ENCODE data around the gene IQSEC1.

Gene IQSEC1

DNA sequence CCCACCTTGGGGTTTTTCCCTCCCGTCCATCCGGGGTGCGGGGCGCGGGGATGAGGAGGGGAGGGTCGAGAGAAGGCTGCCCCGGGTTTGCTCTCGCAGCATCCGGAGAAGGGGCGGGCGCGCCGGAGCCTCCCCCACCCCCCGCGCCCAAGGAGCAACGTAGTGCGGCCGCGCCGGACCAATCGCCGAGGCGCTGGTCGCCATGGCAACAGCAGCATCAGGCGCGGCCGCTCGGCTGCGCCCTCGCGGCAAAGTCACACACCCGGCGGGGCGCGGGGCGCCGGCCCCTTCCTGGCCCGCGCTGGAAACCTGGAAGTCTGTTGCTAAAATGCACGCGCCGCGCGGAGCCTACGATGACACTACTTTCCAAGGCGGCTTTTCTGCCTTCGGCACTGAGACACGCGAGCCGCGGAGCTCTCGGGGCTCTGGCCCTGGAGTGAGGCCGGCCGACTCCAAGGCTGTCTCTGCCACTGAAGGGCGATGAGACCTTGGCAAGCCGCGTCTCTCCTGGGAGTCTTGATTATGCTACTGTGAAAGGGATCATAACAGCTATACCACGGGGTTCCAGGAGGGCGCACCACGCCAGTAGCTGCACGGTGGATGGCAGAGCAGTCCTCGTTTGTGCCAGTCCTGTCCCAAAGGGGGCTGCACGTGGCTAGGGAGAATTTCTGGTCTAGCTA, at the start of gene IQSEC1:
IQSEC1 (minus strand) TSS at position 104 of the 680 bp plus-strand sequence. CDS start 415 bp downstream, outside the sequence.
- H3K4me1 ChIP-seq (ENCODE audit: control insufficient read depth, insufficient read depth, low read length), result peaks cover 13% of the 10 kb centered on the region; the same call in 1 of the 2 replicates
- peak within 1 kb of the TSS; percentile 55 for H3K4me3 ChIP-seq (ENCODE audit: low read depth, low read length)

DNA sequence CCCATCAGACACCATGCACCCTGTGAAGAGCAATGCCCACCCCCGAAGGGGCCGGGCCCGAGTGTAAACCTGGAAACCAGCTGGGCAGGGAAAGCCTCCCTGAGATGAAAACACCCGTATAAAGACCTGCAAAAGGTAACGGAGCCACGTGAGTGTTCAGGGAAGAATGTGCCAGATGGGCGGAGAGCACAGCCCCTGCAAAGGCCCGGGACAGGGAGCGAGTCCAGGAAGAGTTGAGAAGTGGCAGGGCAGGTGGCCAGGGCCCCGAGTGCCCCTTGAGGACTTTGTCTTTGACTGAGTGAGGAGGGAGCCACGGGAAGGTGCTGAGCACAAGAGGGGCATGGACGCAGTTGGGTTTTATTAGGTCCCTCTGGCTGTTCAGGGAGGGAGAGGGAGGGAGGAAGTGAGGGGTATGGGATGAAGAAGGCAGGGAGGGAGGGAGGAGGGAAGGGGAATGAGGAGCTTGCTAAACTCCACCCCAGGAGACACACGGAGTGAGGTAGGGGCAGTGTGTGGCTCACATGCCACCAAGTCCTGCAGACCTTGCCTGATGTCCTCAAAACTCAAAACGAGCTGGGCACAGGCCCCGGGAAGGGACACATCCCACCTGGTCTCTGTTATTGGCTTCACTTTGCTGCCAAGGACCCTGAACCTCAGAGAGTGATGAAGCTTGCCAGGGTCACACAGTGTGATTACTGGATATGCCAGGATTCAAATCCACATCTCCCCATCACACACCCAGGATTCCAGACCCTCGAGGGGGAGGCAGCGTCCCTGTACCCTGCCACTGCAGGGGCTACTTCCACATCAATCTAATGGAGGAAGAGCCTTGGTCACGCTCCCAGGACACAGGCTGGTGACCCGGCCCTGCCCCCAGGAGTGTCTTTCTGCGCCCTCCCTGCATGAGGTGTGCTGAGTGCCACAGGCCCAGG, 49.1 kb upstream of the IQSEC1 start:
- H3K9me3 ChIP-seq (ENCODE audit: control insufficient read depth, insufficient read depth, low read depth, low read length), result no peaks in the 10 kb centered on the region
- H3K4me1 ChIP-seq (ENCODE audit: control insufficient read depth, insufficient read depth, low read length), result no peaks in the 10 kb centered on the region; the same call in 1 of the 2 replicates
- H3K4me3 ChIP-seq (ENCODE audit: low read depth, low read length), result no peak overlapping the region
- no peak overlapping the region for H3K27ac ChIP-seq (ENCODE audit: low read depth, low read length)
- H3K27me3 ChIP-seq (ENCODE audit: control insufficient read depth, insufficient read depth, low read length), result no peaks in the 10 kb centered on the region
- no peak overlapping the region for H3K9ac ChIP-seq (ENCODE audit: low read length)
- no peaks in the 10 kb centered on the region for H3K36me3 ChIP-seq (ENCODE audit: control insufficient read depth, insufficient read depth, low read length)

More for the DNA sequence above, at the start of gene IQSEC1:
- Histone ChIP-seq H3K27ac (ENCODE audit: low read depth, low read length) (no peak within 1 kb of the TSS), H3K36me3 (ENCODE audit: control insufficient read depth, insufficient read depth, low read length) (no peaks in the 10 kb centered on the region), H3K9me3 (ENCODE audit: control insufficient read depth, insufficient read depth, low read depth, low read length) (no peaks in the 10 kb centered on the region), H3K9ac (ENCODE audit: low read length) (no peak within 1 kb of the TSS), H3K27me3 (ENCODE audit: control insufficient read depth, insufficient read depth, low read length) (peaks cover 56% of the 10 kb centered on the region)

DNA sequence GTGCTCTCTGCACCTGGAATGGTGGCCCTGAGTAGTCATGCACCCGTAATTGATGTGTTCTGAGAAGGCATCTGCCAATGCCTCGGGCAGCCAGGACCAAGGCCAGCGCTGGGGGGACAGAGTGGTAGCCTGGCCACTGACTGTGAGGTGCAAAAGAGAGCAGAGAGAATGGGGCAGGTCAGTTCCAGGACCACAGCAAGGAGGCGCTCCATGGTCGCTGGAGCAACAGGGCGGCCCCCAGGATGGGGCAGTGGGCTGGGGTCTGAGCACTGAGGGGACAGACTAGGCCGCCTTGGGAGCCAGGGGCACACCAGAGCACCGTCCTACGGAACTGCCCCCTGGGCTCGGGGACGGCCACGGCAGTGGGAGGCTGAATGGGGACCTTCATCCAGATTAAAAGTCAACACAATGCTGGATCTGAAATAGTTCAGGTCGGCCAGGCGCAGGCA, 48.3 kb upstream of the IQSEC1 start:
- H3K27ac ChIP-seq (ENCODE audit: low read depth, low read length), result no peak overlapping the region
- no peak overlapping the region for H3K4me3 ChIP-seq (ENCODE audit: low read depth, low read length)
- H3K27me3 ChIP-seq (ENCODE audit: control insufficient read depth, insufficient read depth, low read length), result no peaks in the 10 kb centered on the region
- H3K4me1 ChIP-seq (ENCODE audit: control insufficient read depth, insufficient read depth, low read length), result no peaks in the 10 kb centered on the region; the same call in 1 of the 2 replicates
- H3K9me3 ChIP-seq (ENCODE audit: control insufficient read depth, insufficient read depth, low read depth, low read length), result no peaks in the 10 kb centered on the region
- H3K9ac ChIP-seq (ENCODE audit: low read length), result no peak overlapping the region
- H3K36me3 ChIP-seq (ENCODE audit: control insufficient read depth, insufficient read depth, low read length), result no peaks in the 10 kb centered on the region

DNA sequence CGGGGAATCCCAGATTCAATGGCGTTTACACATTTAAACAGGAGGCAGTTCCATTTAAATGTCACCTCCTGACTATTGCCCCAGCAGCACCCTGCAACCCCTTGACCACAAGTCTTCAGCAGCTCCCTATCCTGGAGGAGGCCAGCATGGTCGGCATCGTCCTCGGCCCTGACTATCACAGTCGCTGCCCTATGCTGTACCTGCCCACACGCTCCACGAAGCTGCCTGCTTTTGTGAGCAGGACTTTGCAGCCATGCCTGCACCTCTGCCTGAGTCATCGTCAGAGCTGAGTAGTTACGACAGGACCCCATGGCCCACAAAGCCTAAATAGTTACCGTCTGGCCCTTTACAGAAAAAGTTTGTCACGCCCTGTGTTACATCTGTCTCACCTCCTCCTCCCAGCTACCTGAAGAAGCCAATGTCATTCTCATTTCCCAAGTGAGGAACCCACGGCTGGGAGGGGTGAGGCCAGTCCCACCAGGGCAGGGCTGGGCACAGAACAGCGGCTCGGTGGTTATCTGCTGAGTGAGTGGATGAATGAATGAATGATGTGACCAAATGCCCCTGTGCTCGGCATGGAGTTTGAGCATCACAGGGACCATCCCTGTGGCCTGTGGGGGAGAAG, 47.8 kb upstream of the IQSEC1 start:
- Histone ChIP-seq H3K27me3 (ENCODE audit: control insufficient read depth, insufficient read depth, low read length) (no peaks in the 10 kb centered on the region), H3K27ac (ENCODE audit: low read depth, low read length) (no peak overlapping the region)

DNA sequence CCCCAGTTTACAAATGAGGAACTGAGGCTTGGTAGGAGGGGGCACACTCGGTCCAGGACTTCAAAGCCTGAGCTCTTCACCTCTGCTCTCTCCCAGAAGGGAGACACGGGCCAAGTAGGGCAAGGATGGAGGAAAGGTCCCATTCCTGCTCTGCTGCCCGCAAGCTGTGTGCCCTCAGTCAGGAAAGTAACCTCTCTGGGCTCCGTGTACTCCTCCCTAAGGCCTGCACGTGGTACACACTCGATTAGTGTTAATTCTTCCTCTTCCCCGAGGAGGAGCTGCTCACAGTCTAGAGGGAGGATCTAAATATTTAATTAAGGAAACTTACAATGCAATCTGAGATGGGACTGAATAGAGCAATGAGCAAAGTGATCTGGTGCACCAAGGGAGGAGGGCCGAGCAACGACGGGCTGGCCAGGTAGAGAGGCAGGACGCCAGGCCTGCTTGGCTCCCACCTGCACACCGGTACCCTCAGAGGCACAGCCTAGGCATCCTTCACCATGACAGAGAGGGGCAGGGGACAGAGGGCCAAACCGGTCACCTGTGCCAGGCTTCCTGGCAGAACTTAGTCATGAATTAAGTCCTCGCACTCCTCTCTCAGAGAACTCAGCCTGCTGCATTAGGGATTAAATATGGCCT, 47.2 kb upstream of the IQSEC1 start:
- H3K9me3 ChIP-seq (ENCODE audit: control insufficient read depth, insufficient read depth, low read depth, low read length), result no peaks in the 10 kb centered on the region
- H3K27me3 ChIP-seq (ENCODE audit: control insufficient read depth, insufficient read depth, low read length), result no peaks in the 10 kb centered on the region
- no peak overlapping the region for H3K27ac ChIP-seq (ENCODE audit: low read depth, low read length)
- no peaks in the 10 kb centered on the region; the same call in 1 of the 2 replicates for H3K4me1 ChIP-seq (ENCODE audit: control insufficient read depth, insufficient read depth, low read length)
- no peak overlapping the region for H3K9ac ChIP-seq (ENCODE audit: low read length)
- no peak overlapping the region for H3K4me3 ChIP-seq (ENCODE audit: low read depth, low read length)
- no peaks in the 10 kb centered on the region for H3K36me3 ChIP-seq (ENCODE audit: control insufficient read depth, insufficient read depth, low read length)

More for the DNA sequence above, 47.8 kb upstream of the IQSEC1 start:
- H3K4me3 ChIP-seq (ENCODE audit: low read depth, low read length), result no peak overlapping the region
- no peaks in the 10 kb centered on the region for H3K9me3 ChIP-seq (ENCODE audit: control insufficient read depth, insufficient read depth, low read depth, low read length)
- no peak overlapping the region for H3K9ac ChIP-seq (ENCODE audit: low read length)
- H3K4me1 ChIP-seq (ENCODE audit: control insufficient read depth, insufficient read depth, low read length), result no peaks in the 10 kb centered on the region; the same call in 1 of the 2 replicates
- H3K36me3 ChIP-seq (ENCODE audit: control insufficient read depth, insufficient read depth, low read length), result no peaks in the 10 kb centered on the region

DNA sequence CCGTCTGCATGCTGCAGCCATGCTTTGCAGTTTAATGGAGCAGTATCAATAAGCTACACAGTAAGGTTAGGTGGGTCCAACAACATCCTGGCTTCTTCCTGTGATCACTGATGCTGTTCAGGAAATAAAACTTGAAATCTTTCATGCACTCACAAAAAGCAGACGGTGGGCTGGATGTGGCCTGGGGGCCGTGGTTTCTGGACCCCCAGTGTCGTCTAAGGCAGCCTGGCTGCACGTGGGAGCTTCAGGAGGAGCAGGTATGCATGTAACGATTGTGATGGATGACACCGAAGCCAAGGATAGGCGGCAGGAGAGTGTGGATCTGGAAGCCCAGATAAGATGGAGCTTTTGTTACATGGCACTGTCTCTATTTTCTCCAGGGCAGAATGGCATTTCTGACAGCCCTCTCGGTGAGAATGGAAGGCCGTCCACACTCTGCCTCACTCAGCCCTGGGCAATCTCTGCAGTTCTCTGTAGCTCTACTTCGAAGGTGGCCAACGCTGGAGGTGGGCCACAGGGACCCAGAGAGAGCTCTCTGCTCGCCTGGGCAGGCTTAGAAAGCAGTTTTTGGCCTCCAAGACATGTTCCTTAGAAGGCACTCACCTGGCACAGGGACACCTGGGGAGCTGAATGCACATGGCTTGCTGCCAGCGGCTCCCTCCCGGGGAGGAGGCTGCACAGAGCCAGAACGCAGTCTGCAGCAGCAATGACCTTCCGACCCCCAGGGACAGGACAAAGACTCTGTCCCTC, 46.4 kb upstream of the IQSEC1 start:
- H3K27me3 ChIP-seq (ENCODE audit: control insufficient read depth, insufficient read depth, low read length), result no peaks in the 10 kb centered on the region
- H3K4me3 ChIP-seq (ENCODE audit: low read depth, low read length), result no peak overlapping the region
- H3K4me1 ChIP-seq (ENCODE audit: control insufficient read depth, insufficient read depth, low read length), result peaks cover 3% of the 10 kb centered on the region; the same call in 1 of the 2 replicates
- no peaks in the 10 kb centered on the region for H3K36me3 ChIP-seq (ENCODE audit: control insufficient read depth, insufficient read depth, low read length)
- H3K9ac ChIP-seq (ENCODE audit: low read length), result no peak overlapping the region
- H3K9me3 ChIP-seq (ENCODE audit: control insufficient read depth, insufficient read depth, low read depth, low read length), result no peaks in the 10 kb centered on the region
- H3K27ac ChIP-seq (ENCODE audit: low read depth, low read length), result no peak overlapping the region

DNA sequence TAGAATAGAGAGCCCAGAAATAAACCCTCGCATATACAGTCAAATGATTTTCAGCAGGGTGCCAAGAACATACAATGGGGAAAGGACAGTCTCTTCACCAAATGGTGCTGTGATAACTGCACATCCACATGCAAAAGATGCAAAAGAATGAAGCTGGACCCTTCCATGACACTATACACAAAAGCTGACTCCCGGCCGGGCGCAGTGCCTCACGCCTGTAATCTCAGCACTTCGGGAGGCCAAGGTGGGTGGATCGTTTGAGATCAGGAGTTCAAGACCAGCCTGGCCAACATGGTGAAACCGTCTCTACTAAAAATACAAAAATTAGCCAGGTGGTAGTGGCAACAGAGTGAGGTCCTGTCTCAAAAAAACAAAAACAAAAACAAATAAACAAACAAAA, 43.2 kb upstream of the IQSEC1 start:
- no peak overlapping the region for H3K9ac ChIP-seq (ENCODE audit: low read length)
- no peak overlapping the region for H3K4me3 ChIP-seq (ENCODE audit: low read depth, low read length)
- no peak overlapping the region for H3K27ac ChIP-seq (ENCODE audit: low read depth, low read length)
- no peaks in the 10 kb centered on the region for H3K9me3 ChIP-seq (ENCODE audit: control insufficient read depth, insufficient read depth, low read depth, low read length)
- no peaks in the 10 kb centered on the region for H3K27me3 ChIP-seq (ENCODE audit: control insufficient read depth, insufficient read depth, low read length)
- peaks cover 6% of the 10 kb centered on the region; the same call in 1 of the 2 replicates for H3K4me1 ChIP-seq (ENCODE audit: control insufficient read depth, insufficient read depth, low read length)
- no peaks in the 10 kb centered on the region for H3K36me3 ChIP-seq (ENCODE audit: control insufficient read depth, insufficient read depth, low read length)

DNA sequence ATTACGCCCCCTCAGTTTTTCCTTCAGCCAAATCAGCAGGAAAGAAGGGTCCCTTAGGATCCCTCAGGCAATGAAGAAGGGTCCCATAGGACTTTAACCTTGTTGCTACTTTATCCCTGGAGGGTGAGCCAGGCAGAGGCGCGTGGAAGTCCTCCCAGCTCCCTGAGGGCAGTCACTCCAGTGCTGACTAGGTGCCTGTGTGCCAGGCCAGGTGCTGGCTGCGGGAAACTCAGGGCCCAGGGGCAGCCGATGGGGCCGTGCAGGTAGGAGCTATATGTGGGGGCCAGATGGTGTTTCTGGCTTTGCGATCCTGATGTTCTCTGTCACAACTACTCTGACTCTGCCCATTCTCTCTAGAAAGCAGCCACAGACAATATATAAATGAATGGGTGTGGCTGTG, 42.8 kb upstream of the IQSEC1 start:
- Histone ChIP-seq H3K4me3 (ENCODE audit: low read depth, low read length) (no peak overlapping the region), H3K9ac (ENCODE audit: low read length) (no peak overlapping the region), H3K27ac (ENCODE audit: low read depth, low read length) (no peak overlapping the region), H3K9me3 (ENCODE audit: control insufficient read depth, insufficient read depth, low read depth, low read length) (no peaks in the 10 kb centered on the region), H3K27me3 (ENCODE audit: control insufficient read depth, insufficient read depth, low read length) (no peaks in the 10 kb centered on the region), H3K36me3 (ENCODE audit: control insufficient read depth, insufficient read depth, low read length) (no peaks in the 10 kb centered on the region), H3K4me1 (ENCODE audit: control insufficient read depth, insufficient read depth, low read length) (peaks cover 10% of the 10 kb centered on the region; the same call in 1 of the 2 replicates)

DNA sequence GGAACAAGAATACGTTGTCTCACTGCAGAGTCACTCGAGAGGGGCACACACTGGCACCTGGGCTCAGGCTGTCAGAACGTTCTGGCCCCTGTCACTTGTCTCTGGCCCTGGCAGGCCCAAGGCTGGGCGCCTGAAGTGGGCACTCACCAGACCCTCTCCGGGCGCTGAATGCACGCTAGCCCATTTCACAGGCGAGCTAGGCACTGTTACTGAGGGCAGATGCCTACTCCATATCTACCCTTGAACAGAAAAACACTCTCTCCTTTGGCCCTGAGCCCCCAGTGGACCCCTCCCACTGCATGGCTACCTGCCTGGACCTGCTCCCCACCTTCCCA, 42.3 kb upstream of the IQSEC1 start:
- H3K9ac ChIP-seq (ENCODE audit: low read length), result no peak overlapping the region
- no peaks in the 10 kb centered on the region for H3K9me3 ChIP-seq (ENCODE audit: control insufficient read depth, insufficient read depth, low read depth, low read length)
- H3K36me3 ChIP-seq (ENCODE audit: control insufficient read depth, insufficient read depth, low read length), result no peaks in the 10 kb centered on the region
- no peaks in the 10 kb centered on the region for H3K27me3 ChIP-seq (ENCODE audit: control insufficient read depth, insufficient read depth, low read length)
- H3K27ac ChIP-seq (ENCODE audit: low read depth, low read length), result no peak overlapping the region
- no peak overlapping the region for H3K4me3 ChIP-seq (ENCODE audit: low read depth, low read length)
- H3K4me1 ChIP-seq (ENCODE audit: control insufficient read depth, insufficient read depth, low read length), result peaks cover 15% of the 10 kb centered on the region; the same call in 1 of the 2 replicates
